Measurements from ENCODE around the gene ZNF629. TPM values are rescaled to one million over a fixed set of nuclear protein-coding genes. Genes with fewer than 3 reads are reported as not detected.
"Not testable (repeated sequence)": the region's sequence is repeated elsewhere in the genome, so short reads cannot be mapped to it uniquely, and the experiment has no call there.

ZNF629 gene
- polyA plus RNA-seq (2012; ENCODE audit: insufficient read depth, insufficient read length), result 0.95 TPM

- peak within 1 kb of the TSS; percentile 48 for H3K4me3 ChIP-seq (ENCODE audit: low read length)
- no peak for DNase-seq (ENCODE audit: low read depth, low spot score)
Observed at GRCh38 chr16:30786936-30787612, at the start of gene ZNF629. TSS of gene ZNF629 (minus strand) at chr16:30787205. CDS start at chr16:30784482, 2,723 bp downstream.

- DNase-seq (ENCODE audit: low read depth, low spot score), result no peak
- no peak overlapping the region for H3K4me3 ChIP-seq (ENCODE audit: low read length)
Observed at GRCh38 chr16:30834130-30834740, 47.2 kb upstream of the ZNF629 start.

- DNase-seq (ENCODE audit: low read depth, low spot score), result no peak
- H3K4me3 ChIP-seq (ENCODE audit: low read length), result no peak overlapping the region
Observed at GRCh38 chr16:30830072-30830417, 43.0 kb upstream of the ZNF629 start.

- DNase-seq (ENCODE audit: low read depth, low spot score), result no peak
- no peak overlapping the region for H3K4me3 ChIP-seq (ENCODE audit: low read length)
Observed at GRCh38 chr16:30829130-30830071, 42.4 kb upstream of the ZNF629 start.

- DNase-seq (ENCODE audit: low read depth, low spot score), result no peak
Observed at GRCh38 chr16:30821891-30822290, 34.9 kb upstream of the ZNF629 start.

GRCh38 chr16:30821441-30821840 lies 34.4 kb upstream of the ZNF629 start:
- H3K4me3 ChIP-seq (ENCODE audit: low read length); DNase-seq (ENCODE audit: low read depth, low spot score): not testable (repeated sequence)

More at GRCh38 chr16:30821891-30822290, 34.9 kb upstream of the ZNF629 start:
- H3K4me3 ChIP-seq (ENCODE audit: low read length), result no peak overlapping the region

- no peak overlapping the region for H3K4me3 ChIP-seq (ENCODE audit: low read length)
- no peak for DNase-seq (ENCODE audit: low read depth, low spot score)
Observed at GRCh38 chr16:30820952-30821421, 34.0 kb upstream of the ZNF629 start.

GRCh38 chr16:30816769-30817168 lies 29.8 kb upstream of the ZNF629 start:
- H3K4me3 ChIP-seq (ENCODE audit: low read length), result no peak overlapping the region
- DNase-seq (ENCODE audit: low read depth, low spot score), result no peak

GRCh38 chr16:30813821-30814189 lies 26.8 kb upstream of the ZNF629 start:
- peak overlapping the region; percentile 46 for H3K4me3 ChIP-seq (ENCODE audit: low read length)
- peak; percentile 3 for DNase-seq (ENCODE audit: low read depth, low spot score)

- not testable (repeated sequence) for H3K4me3 ChIP-seq (ENCODE audit: low read length); DNase-seq (ENCODE audit: low read depth, low spot score)
Observed at GRCh38 chr16:30809675-30810074, 22.7 kb upstream of the ZNF629 start.

- not testable (repeated sequence) for H3K4me3 ChIP-seq (ENCODE audit: low read length); DNase-seq (ENCODE audit: low read depth, low spot score)
Observed at GRCh38 chr16:30808890-30809426, 22.0 kb upstream of the ZNF629 start.

- DNase-seq (ENCODE audit: low read depth, low spot score), result no peak
- no peak overlapping the region for H3K4me3 ChIP-seq (ENCODE audit: low read length)
Observed at GRCh38 chr16:30808146-30808545, 21.1 kb upstream of the ZNF629 start.

GRCh38 chr16:30805370-30806169 lies 18.6 kb upstream of the ZNF629 start:
- no peak for DNase-seq (ENCODE audit: low read depth, low spot score)
- no peak overlapping the region for H3K4me3 ChIP-seq (ENCODE audit: low read length)

- no peak for DNase-seq (ENCODE audit: low read depth, low spot score)
- no peak overlapping the region for H3K4me3 ChIP-seq (ENCODE audit: low read length)
Observed at GRCh38 chr16:30805056-30805369, 18.0 kb upstream of the ZNF629 start.

GRCh38 chr16:30802936-30803335 lies 15.9 kb upstream of the ZNF629 start:
- peak; percentile 45 for DNase-seq (ENCODE audit: low read depth, low spot score)
- H3K4me3 ChIP-seq (ENCODE audit: low read length), result no peak overlapping the region

GRCh38 chr16:30797670-30798309 lies 10.8 kb upstream of the ZNF629 start:
- no peak overlapping the region for H3K4me3 ChIP-seq (ENCODE audit: low read length)
- no peak for DNase-seq (ENCODE audit: low read depth, low spot score)

- no peak overlapping the region for H3K4me3 ChIP-seq (ENCODE audit: low read length)
- DNase-seq (ENCODE audit: low read depth, low spot score), result no peak
Observed at GRCh38 chr16:30794634-30795033, 7.6 kb upstream of the ZNF629 start.

- no peak for DNase-seq (ENCODE audit: low read depth, low spot score)
- H3K4me3 ChIP-seq (ENCODE audit: low read length), result no peak overlapping the region
Observed at GRCh38 chr16:30793508-30794069, 6.6 kb upstream of the ZNF629 start.
